IPS DF 4.7 (cell line): Measurements from ENCODE around the gene TRIM24.
"Not testable (repeated sequence)": the region's sequence is repeated elsewhere in the genome, so short reads cannot be mapped to it uniquely, and the experiment has no call there.

Experiments
- DNase-seq: peaks from one replicate; pipeline ENCODE4 v3.0.0-alpha.2; 2013; ENCODE audit warnings: low spot score; ENCODE audit errors: extremely low read depth

The TRIM24 gene

DNA sequence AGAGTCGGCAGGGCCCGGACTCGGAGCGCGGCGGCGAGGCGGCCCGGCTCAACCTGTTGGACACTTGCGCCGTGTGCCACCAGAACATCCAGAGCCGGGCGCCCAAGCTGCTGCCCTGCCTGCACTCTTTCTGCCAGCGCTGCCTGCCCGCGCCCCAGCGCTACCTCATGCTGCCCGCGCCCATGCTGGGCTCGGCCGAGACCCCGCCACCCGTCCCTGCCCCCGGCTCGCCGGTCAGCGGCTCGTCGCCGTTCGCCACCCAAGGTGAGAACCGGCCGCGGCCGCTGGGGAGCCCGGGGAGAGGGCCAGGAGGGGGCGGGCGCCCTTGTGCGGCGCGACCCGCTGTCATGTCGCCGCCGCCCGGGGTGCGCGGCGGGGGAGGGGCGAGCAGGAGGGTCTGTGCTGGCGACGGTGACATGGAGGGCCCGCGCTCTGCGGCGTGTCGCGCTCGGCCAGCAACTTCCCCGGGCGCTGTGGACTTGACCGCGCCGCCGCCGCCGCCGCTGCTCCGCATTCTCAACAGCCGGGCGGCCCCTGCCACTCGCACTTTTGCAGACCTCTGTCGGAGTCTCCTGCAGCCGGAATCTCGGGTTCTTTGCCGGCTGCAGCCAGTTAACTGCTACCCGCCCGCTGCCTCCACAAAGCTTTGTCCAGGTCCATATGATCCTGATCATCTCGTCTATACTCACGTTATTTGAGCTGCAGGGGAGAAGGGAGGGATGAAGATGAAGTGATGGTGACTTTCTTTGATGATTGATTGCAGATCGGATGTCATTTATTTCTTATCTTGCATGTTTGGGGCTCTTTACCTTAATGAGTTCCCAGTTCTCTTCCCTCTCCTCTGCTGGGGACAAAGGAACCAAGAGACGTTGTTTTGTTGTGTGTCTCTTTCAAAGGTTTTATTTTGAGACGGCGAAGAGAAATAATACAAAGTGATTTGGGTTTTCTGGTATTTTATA is 869 bp downstream of the TRIM24 start:
- no peak for DNase-seq

- DNase-seq, result not testable (repeated sequence)
Measured at GRCh38 chr7:138463291-138463618, 3.2 kb downstream of the TRIM24 start.

DNA sequence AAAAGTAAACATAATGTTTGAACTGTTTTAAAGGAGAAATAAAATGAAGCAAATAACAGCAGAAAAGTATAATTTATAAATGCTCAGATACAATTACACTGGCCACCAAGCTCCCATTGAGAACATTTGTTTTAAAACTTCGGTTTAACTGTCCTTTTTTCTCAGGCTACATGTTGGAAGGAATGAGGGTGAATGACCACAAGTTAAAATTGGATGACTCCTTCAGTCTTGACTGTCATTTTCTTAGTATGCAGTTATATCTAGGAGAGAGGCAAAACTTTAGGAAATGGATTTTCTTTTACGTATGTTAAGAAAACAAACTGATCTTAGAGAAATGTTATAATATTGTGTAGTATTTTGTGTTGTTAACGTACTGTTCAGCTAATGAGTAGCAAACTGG is 5.0 kb downstream of the TRIM24 start:
- DNase-seq, result no peak

DNA sequence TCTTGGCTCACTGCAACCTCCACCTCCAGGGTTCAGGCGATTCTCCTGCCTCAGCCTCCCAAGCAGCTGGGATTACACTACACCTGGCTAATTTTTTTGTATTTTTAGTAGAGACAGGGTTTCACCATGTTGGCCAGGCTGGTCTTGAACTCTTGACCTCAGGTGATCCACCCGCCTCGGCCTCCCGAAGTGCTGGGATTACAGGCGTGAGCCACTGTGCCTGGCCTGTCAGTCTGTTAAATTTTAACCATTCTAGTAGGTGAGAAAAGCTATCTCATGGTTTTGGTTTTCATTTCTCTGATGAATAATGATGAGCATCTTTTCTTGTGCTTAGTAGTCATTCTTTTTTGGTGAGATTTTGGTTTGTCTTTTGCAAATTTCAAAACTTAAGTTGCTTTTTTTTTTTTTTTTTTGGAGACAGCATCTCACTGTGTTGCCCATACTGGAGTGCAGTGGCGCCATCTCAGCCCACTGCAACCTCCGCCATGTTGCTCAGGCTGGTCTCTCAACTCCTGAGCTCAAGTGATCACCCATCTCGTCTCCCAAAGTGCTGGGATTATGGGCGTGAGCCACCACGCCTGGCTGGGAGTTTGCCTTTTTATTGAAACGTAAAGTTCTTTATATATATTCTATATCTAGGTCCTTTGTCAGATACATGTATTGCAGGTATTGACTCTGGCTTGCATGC is 6.2 kb downstream of the TRIM24 start:
- DNase-seq, result not testable (repeated sequence)

DNA sequence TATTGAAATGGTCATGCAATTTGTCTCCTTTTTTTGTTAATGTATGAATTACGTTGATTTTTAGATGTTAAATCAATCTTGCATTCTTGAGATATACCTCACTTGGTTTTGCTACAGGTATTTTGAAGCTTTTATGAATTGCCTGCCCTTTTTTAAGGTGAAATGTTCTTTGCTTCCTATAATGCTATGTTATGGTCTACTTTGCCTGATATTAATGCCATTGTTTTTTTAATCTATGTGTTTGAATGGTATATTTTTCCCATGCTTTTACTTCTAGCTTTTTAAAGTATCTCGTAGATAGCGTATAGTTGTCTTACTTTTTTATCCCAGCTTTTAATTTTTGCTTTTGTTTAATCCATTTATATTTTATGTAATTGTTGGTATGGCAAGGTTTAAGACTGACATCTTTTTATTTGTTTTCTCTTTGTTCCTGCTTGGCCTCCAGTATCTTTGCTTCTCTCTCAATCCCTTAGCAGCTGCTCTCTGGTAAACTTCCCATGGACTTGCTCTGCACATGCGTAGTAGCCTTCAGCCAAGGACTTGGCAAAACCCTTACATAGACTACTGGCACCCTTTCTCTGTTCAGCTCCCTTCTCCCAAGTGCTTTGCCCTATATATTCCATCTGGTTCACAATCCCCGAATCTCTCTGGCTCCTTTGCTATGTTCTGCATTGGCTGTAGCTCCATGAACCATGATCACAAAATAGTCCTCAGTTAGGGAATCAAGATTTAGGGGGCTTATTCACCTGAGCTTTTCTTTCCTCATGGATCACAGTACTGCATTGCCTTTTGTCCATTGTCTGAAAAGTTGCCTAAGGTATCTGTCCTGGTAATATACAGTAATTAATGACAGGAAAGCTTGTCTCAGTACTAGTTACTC is 8.4 kb downstream of the TRIM24 start:
- DNase-seq, result no peak

GRCh38 chr7:138470391-138471157 is 10.5 kb downstream of the TRIM24 start:
- no peak for DNase-seq

- no peak for DNase-seq
Measured at GRCh38 chr7:138472292-138473079, 12.4 kb downstream of the TRIM24 start.

DNA sequence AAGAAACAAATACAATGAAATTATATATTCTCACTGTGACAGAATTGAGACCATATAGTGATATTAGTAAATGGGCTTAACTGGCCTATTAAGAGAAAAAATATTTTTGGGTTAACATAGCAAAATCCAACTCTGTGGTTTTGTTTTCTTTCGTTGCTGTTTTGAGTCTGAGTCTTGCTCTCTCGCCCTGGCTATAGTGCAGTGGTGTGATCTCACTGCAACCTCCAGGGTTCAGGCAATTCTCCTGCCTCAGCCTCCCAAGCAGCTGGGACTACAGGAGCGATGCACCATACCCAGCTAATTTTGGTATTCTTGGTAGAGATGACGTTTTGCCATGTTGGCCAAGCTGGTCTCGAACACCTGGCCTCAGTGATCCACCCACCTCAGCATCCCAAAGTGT is 15.3 kb downstream of the TRIM24 start:
- no peak for DNase-seq

DNA sequence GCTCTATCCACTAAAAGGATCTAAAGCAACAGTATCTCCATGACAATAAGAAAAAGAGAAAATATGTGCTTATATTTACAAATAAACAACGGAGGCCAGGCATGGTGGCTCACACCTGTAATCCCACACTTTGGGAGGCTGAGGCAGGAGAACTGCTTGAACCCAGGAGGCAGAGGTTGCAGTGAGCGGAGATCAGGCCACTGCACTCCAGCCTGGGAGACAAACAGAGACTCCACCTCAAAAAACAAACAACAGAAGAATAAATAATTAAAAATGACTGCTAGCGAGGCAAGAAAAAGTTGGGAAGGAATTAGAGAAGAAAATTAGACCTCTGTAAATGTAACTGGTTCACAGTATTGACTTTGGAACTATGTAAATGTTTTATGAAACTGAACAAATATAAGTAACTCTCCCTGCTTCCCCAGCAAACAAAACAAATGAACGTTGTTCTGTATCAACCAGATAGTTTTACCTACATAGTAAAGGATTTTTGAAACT is 17.1 kb downstream of the TRIM24 start:
- no peak for DNase-seq

- DNase-seq, result no peak
Measured at GRCh38 chr7:138477581-138477980, 17.5 kb downstream of the TRIM24 start.

DNA sequence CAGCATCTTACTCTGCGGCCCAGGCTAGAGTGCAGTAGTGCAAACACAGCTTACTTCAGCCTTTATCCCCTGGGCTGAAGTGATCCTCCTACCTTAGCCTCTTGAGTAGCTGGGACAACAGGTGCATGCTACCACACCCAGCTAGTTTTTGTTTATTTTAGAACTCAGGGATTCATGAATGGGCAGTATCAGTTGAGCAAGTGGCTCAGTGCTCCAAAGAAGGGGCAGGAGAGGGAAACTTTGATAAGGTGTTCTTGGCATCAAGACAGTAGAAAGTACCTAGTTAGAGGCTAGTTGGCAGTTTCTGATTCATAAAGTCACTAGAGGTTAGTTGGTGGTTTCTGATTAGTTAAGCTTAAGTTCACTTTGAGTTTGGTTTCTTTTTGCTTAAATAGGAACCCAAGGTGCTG is 18.4 kb downstream of the TRIM24 start:
- DNase-seq, result no peak

DNA sequence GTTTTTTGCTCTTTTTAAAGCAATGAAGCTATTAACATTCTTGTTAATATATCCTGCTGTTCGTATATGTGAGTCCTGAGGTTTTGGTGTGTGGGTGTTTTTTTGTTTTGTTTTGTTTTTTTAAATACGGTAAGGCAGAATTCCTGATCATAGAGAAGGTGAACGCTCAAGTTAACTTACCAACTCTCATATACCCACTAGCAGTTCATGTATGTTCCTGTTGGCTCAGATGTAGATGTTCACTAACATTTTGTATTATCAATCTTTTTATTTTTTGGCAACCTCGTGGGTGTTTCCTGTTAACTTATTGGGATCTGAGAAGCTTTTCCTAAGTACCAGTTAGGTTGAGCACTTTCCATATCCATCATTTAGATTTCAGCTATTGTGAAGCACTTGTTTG is 20.5 kb downstream of the TRIM24 start:
- DNase-seq, result no peak

- DNase-seq, result no peak
Measured at GRCh38 chr7:138481447-138482380, 21.7 kb downstream of the TRIM24 start.

GRCh38 chr7:138483531-138483930 is 23.5 kb downstream of the TRIM24 start:
- DNase-seq, result no peak

DNA sequence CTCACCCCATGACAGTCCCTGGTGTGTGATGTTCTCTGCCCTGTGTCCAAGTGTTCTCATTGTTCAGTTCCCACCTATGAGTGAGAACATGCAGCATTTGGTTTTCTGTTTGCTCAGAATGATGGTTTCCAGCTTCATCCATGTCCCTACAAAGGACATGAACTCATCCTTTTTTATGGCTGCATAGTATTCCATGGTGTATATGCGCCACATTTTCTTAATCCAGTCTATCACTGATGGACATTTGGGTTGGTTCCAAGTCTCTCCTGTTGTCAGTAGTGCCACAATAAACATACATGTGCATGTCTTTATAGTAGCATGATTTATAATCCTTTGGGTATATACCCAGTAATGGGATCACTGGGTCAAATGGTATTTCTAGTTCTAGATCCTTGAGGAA is 25.4 kb downstream of the TRIM24 start:
- DNase-seq, result not testable (repeated sequence)

DNA sequence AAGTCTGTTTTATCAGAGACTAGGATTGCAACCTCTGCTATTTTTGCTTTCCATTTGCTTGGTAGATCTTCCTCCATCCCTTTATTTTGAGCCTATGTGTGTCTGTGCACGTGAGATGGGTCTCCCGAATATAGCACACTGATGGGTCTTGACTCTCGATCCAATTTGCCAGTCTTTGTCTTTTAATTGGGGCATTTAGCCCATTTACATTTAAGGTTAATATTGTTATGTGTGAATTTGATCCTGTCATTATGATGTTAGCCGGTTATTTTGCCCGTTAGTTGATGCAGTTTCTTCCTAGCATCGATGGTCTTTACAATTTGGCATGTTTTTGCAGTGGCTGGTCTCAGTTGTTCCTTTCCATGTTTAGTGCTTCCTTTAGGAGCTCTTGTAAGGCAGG is 29.1 kb downstream of the TRIM24 start:
- DNase-seq, result not testable (repeated sequence)

GRCh38 chr7:138491612-138492386 is 31.7 kb downstream of the TRIM24 start:
- DNase-seq, result no peak

DNA sequence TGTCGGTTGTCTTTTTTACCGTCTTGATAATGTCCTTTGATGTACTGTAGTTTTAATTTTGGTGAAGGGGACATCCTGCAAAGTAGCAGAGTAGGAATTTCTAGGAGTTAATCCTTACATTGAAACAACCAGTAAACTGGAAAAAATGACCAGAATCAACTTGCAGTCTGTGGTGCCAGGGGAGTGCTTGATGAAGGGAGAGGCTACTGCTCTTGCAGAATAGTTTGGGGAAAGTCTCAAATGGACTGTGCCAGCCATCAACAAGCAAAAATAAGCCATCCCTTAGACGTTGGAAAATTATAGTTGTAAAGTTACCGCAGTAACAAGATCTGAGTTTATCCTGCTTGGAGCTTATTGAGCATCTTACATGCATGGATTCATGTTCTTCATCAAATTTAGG is 32.4 kb downstream of the TRIM24 start:
- no peak for DNase-seq
